ENCODE data around the gene PIP4K2B.
A peak's percentile ranks its signal among the peaks of the same experiment; 100 is the strongest.

- TF ChIP-seq JUND (IDR thresholded peaks at IDR 0.05; ENCODE audit: low read length) (peak; percentile 95), CTCF (IDR thresholded peaks at IDR 0.05; ENCODE audit: control extremely low read depth in 1 of 3, insufficient read depth in 1 of 3, low read depth in 1 of 3, low read length in 3 of 3) (no peak), POLR2A (IDR thresholded peaks at IDR 0.05; ENCODE audit: control extremely low read depth in 1 of 2, low read depth in 2 of 2, low read length in 2 of 2) (peak; percentile 83 to 86)
These were observed at the start of gene PIP4K2B for GRCh38 chr17:38799501-38800236.

Data from H1 (cell line).